H1 (cell line): ENCODE data around the gene MDH1B. TPM values are rescaled to one million over a fixed set of nuclear protein-coding genes. Genes with fewer than 3 reads are reported as not detected.

Source experiments
- microRNA-seq, 2 experiments: library from miRNA; unstranded; fragments of <30 nt; microRNA quantifications; one replicate each; pipeline versions ENCODE4 to v1.2.0, GENCODE V29; 2016 to 2020; ENCODE audit warnings: borderline microRNAs expressed in 2 of 2, borderline number of aligned reads in 2 of 2, borderline replicate concordance in 1 of 2
- polyA plus RNA-seq, 7 experiments: library from polyadenylated mRNA; depleted of rRNA in 3 of 7; stranded (reverse) in 5 of 7; unstranded in 2 of 7; fragments of >200 nt in 5 of 7; fragments of 200-250 nt in 2 of 7; gene quantifications; 1 replicate in 5 of 7; 2 replicates in 1 of 7; 4 replicates in 1 of 7; pipeline versions ENCODE4 v1.2.1 to v1.2.3, GENCODE V29; 2011 to 2013; ENCODE audit warnings: missing spikeins in 2 of 7, mixed read lengths in 2 of 7
- small RNA-seq: library from polyadenylated mRNA; stranded (forward); fragments of <200 nt; extraction: miRNeasy Mini kit (QIAGEN cat#:217004); gene quantifications from one replicate; pipeline ENCODE3, GENCODE V24; 2013; ENCODE audit not compliant: insufficient read depth
- total RNA-seq: library from RNA; stranded (reverse); fragmentation: NEBNext Ultra II Directional; extraction: Animal tissue kit (Norgen Biotek cat#: 25700); gene quantifications from 2 replicates; pipeline ENCODE4 v1.2.1, GENCODE V29; 2021

MDH1B gene
- total and polyA plus RNA-seq, 2 of the 8 experiments (the other 6 are each of a cell fraction or from before 2014, with no cell fraction given) = 1.5 to 2.1 TPM

Small RNAs within 50 kb of the gene (microRNA-seq; reads per million reads assigned to microRNA genes)
- gene MIR3130-1 = 0 reads per million in 2 experiments
- gene MIR3130-2 = 0 reads per million in 2 experiments

Small RNAs within 50 kb of the gene (small RNA-seq; reads per million reads assigned to genes)
- gene MIR3130-2 (0.69 reads per million), gene RF00019 (not detected)

Other genes starting within 250 kb of the MDH1B start
- gene FAM237A, start 122.8 kb downstream of the MDH1B start, total RNA-seq = not detected in 2 replicates
- gene FAM237A, start 122.8 kb downstream of the MDH1B start, polyA plus RNA-seq (2011; rRNA removed) = not detected in 2 replicates
- gene DYTN, start 46.9 kb downstream of the MDH1B start, total RNA-seq = not detected in 2 replicates
- not detected in 2 replicates for gene DYTN, start 46.9 kb downstream of the MDH1B start, polyA plus RNA-seq (2011; rRNA removed)
- gene FASTKD2, start 278 bp upstream of the MDH1B start, total RNA-seq = 37.9 and 38.5 TPM in 2 replicates
- 19.9 and 35.7 TPM in 2 replicates for gene FASTKD2, start 278 bp upstream of the MDH1B start, polyA plus RNA-seq (2011; rRNA removed)
- gene CPO, start 174.2 kb upstream of the MDH1B start, total RNA-seq = 1.3 and 1.9 TPM in 2 replicates
- 0.50 and 1.3 TPM in 2 replicates for gene CPO, start 174.2 kb upstream of the MDH1B start, polyA plus RNA-seq (2011; rRNA removed)